Loucy (cell line): Measurements from ENCODE around the gene NUMB.

Source experiments
- H2AFZ ChIP-seq: fragments of 200-600 bp; sonication (generic); 2 replicates; pipeline ENCODE4 v1.6.0; 2016; ENCODE audit warnings: antibody characterized with exemption, mild to moderate bottlenecking, low read length, moderate library complexity
- H3F3A ChIP-seq: fragments of 200-600 bp; 2 replicates; pipeline ENCODE4 v1.6.0; 2016; ENCODE audit warnings: antibody characterized with exemption, low read depth, mild to moderate bottlenecking
- H3K27me3 ChIP-seq: fragments of 200-600 bp; sonication (generic); 2 replicates; pipeline ENCODE4 v1.6.1; 2014; ENCODE audit warnings: low read length, mild to moderate bottlenecking; ENCODE audit not compliant: insufficient read depth, poor library complexity, severe bottlenecking
- H3K36me3 ChIP-seq: fragments of 200-600 bp; sonication (generic); 2 replicates; pipeline ENCODE4 v1.6.1; 2016; ENCODE audit warnings: low read length; ENCODE audit not compliant: insufficient read depth
- H3K4me1 ChIP-seq: fragments of 200-600 bp; sonication (generic); 2 replicates; pipeline ENCODE4 v1.5.1; 2014; ENCODE audit warnings: low read length, mild to moderate bottlenecking; ENCODE audit not compliant: insufficient read depth, poor library complexity, severe bottlenecking
- H3K4me2 ChIP-seq: fragments of 200-600 bp; sonication (generic); 2 replicates; pipeline ENCODE4 v1.6.0; 2014; ENCODE audit warnings: antibody characterized with exemption, low read length, low read depth, mild to moderate bottlenecking; ENCODE audit not compliant: poor library complexity, severe bottlenecking
- H3K4me3 ChIP-seq: fragments of 200-600 bp; sonication (generic); 2 replicates; pipeline ENCODE4 v1.5.1; 2014; ENCODE audit warnings: low read length, mild to moderate bottlenecking, mixed read lengths; ENCODE audit not compliant: poor library complexity, severe bottlenecking
- H3K79me2 ChIP-seq: fragments of 200-600 bp; sonication (generic); 2 replicates; pipeline ENCODE4 v1.6.1; 2014; ENCODE audit warnings: low read length; ENCODE audit not compliant: insufficient read depth
- H3K9ac ChIP-seq: fragments of 200-600 bp; sonication (generic); 2 replicates; pipeline ENCODE4 v1.6.0; 2014; ENCODE audit warnings: mild to moderate bottlenecking, low read depth, low read length, moderate library complexity; ENCODE audit not compliant: poor library complexity, severe bottlenecking
- H3K9me2 ChIP-seq: fragments of 200-600 bp; sonication (generic); replicated peaks from 2 replicates; pipeline ENCODE4 v1.6.1; 2016; ENCODE audit warnings: low read depth, low read length, mixed read lengths
- H3K9me3 ChIP-seq: fragments of 200-600 bp; sonication (generic); 2 replicates; pipeline ENCODE4 v1.6.1; 2014; ENCODE audit warnings: mild to moderate bottlenecking, antibody characterized with exemption, low read length, low read depth; ENCODE audit not compliant: insufficient read depth
- H4K20me1 ChIP-seq: fragments of 200-600 bp; sonication (generic); 2 replicates; pipeline ENCODE4 v1.6.0; 2014; ENCODE audit warnings: antibody characterized with exemption, low read length, mild to moderate bottlenecking; ENCODE audit not compliant: insufficient read depth, poor library complexity, severe bottlenecking
- EZH2phosphoT487 ChIP-seq: fragments of 200-600 bp; IDR thresholded peaks from 2 replicates; pipeline ENCODE4 v1.6.1; 2018; ENCODE audit warnings: antibody characterized with exemption, mild to moderate bottlenecking, moderate library complexity, borderline replicate concordance
- TF ChIP-seq, protein P1 (sequence below): fragments of 200-600 bp; sonication (generic); conservative IDR thresholded peaks from 2 replicates; pipeline ENCODE4 v1.5.1; 2014; ENCODE audit warnings: mild to moderate bottlenecking, antibody characterized with exemption, low read length

The NUMB gene

DNA sequence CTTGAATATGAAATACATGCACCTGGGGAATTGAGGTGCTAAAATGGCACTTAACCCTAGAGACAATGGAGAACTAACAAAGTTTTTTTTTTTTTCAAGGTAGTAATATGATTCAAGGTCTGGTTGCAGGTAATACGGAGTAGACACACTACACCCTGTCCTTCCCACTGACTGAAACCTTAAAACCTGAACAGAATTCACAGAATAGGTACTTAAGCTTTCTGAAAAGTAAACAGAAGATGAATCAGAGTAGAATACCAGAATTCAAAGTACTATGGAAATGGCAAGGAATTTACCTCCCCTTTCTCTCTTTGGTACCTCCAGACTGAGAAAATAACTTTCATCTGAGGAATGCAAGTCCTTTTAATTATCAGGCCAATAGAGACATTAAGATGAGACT lies 133.8 kb downstream of the NUMB start:
- no peaks in the 10 kb centered on the region; the same call in 1 of the 2 replicates for H3K36me3 ChIP-seq
- H2AFZ ChIP-seq, result no peak overlapping the region
- H3K9ac ChIP-seq, result no peak overlapping the region
- peaks cover 24% of the 10 kb centered on the region for H3K79me2 ChIP-seq
- no peaks in the 10 kb centered on the region for H4K20me1 ChIP-seq
- no peak for TF ChIP-seq EZH2phosphoT487
- TF ChIP-seq, protein P1, sequence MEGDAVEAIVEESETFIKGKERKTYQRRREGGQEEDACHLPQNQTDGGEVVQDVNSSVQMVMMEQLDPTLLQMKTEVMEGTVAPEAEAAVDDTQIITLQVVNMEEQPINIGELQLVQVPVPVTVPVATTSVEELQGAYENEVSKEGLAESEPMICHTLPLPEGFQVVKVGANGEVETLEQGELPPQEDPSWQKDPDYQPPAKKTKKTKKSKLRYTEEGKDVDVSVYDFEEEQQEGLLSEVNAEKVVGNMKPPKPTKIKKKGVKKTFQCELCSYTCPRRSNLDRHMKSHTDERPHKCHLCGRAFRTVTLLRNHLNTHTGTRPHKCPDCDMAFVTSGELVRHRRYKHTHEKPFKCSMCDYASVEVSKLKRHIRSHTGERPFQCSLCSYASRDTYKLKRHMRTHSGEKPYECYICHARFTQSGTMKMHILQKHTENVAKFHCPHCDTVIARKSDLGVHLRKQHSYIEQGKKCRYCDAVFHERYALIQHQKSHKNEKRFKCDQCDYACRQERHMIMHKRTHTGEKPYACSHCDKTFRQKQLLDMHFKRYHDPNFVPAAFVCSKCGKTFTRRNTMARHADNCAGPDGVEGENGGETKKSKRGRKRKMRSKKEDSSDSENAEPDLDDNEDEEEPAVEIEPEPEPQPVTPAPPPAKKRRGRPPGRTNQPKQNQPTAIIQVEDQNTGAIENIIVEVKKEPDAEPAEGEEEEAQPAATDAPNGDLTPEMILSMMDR, result no peak
- H3K4me3 ChIP-seq, result peak overlapping the region; percentile 71
- no peaks in the 10 kb centered on the region for H3K9me2 ChIP-seq
- H3K4me2 ChIP-seq, result peak overlapping the region; percentile 89
- 0 out of 2 replicates have a peak, but pooled peaks cover 2% of the 10 kb centered on the region for H3F3A ChIP-seq
- no peaks in the 10 kb centered on the region for H3K9me3 ChIP-seq
- peaks cover 46% of the 10 kb centered on the region for H3K4me1 ChIP-seq
- no peaks in the 10 kb centered on the region for H3K27me3 ChIP-seq

DNA sequence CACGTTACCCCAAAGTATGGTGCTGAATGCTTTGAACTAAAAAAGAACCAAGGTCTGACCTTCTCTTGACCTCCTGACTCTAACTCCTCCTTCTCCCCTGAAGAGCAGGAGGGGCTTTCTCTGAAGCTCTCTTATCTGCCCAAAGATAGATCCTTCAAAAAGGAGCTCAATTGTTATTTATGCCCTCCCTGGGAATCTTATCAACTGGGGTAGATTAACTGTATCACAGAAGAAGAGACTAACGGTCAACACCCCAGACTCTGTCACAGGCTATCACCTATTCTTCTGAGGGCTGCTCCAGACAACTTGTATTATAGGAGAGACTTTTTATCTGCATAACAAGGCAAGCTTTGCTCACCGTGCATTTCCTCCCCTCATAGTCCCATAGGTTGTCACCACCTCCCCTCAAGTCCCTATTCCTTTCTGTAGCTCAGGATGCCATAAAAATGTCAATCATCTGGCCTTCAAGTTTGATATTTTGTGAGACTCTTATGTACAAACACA lies 134.4 kb downstream of the NUMB start:
- H4K20me1 ChIP-seq, result no peaks in the 10 kb centered on the region
- H2AFZ ChIP-seq, result no peak overlapping the region
- no peaks in the 10 kb centered on the region for H3K27me3 ChIP-seq
- H3F3A ChIP-seq, result 0 out of 2 replicates have a peak, but pooled peaks cover 2% of the 10 kb centered on the region
- peaks cover 24% of the 10 kb centered on the region for H3K79me2 ChIP-seq
- H3K9me2 ChIP-seq, result no peaks in the 10 kb centered on the region
- H3K4me1 ChIP-seq, result peaks cover 46% of the 10 kb centered on the region
- peak overlapping the region; percentile 89 for H3K4me2 ChIP-seq
- H3K4me3 ChIP-seq, result peak overlapping the region; percentile 71
- no peak overlapping the region for H3K9ac ChIP-seq
- H3K36me3 ChIP-seq, result peaks cover 2% of the 10 kb centered on the region; the same call in 1 of the 2 replicates
- TF ChIP-seq, protein P1, result no peak
- TF ChIP-seq EZH2phosphoT487, result no peak
- no peaks in the 10 kb centered on the region for H3K9me3 ChIP-seq

DNA sequence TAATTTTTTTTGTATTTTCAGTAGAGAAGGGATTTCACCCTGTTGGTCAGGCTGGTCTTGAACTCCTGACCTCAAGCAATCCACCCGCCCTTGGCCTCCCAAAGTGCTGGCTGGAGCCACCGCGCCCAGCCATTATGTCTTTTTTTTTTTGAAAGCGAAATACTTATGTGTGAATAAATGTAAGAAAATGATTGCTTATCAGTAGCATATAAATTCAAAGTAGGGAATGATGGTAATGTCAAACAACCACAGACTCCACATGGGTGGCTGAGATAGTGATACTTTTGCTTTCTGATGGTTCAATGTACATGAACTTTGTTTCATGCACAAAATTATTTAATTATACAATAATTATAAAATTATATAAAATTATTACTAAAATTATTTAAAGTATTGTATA lies 145.2 kb downstream of the NUMB start:
- no peaks in the 10 kb centered on the region for H3K27me3 ChIP-seq
- no peak overlapping the region for H3K4me2 ChIP-seq
- peaks cover 4% of the 10 kb centered on the region; the same call in 1 of the 2 replicates for H3K36me3 ChIP-seq
- no peak overlapping the region for H2AFZ ChIP-seq
- H3K79me2 ChIP-seq, result no peaks in the 10 kb centered on the region
- H4K20me1 ChIP-seq, result peaks cover 9% of the 10 kb centered on the region
- no peak overlapping the region for H3K9ac ChIP-seq
- H3F3A ChIP-seq, result no peaks in the 10 kb centered on the region
- peaks cover 6% of the 10 kb centered on the region for H3K4me1 ChIP-seq
- no peak overlapping the region for H3K4me3 ChIP-seq
- no peaks in the 10 kb centered on the region for H3K9me3 ChIP-seq
- no peaks in the 10 kb centered on the region for H3K9me2 ChIP-seq
- TF ChIP-seq, protein P1, result no peak
- TF ChIP-seq EZH2phosphoT487, result no peak
